GM18858 (cell line): ENCODE results near the gene CATSPER3.

Experiments used
- ATAC-seq: cut with Tn5 transposase; IDR thresholded peaks from one replicate; pipeline ENCODE4 v1.9.1; 2021; ENCODE audit not compliant: unreplicated experiment

Gene CATSPER3

DNA sequence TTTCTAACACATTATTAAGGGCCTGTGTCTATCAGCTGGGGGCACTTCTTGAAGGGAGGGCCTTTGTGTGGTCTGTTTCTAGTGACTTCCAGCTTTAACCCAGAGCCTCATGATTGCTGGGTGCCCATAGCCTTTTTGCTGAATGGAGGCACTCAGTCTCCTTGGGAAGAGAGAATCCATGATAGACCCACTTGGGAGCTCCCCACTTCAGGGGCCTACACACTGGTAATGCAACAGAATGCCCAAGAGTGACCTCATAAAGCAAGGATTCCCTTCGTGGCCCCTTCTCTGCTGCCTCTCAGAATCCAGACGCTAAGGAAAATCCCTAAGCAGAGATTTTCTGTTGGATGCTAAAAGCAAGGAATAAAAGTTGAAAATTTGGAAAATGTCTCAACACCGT, at the start of gene CATSPER3:
TSS of gene CATSPER3 (plus strand) at position 301 of the 400 bp plus-strand sequence. CDS start at position 386, 85 bp downstream.
- no peak for ATAC-seq

DNA sequence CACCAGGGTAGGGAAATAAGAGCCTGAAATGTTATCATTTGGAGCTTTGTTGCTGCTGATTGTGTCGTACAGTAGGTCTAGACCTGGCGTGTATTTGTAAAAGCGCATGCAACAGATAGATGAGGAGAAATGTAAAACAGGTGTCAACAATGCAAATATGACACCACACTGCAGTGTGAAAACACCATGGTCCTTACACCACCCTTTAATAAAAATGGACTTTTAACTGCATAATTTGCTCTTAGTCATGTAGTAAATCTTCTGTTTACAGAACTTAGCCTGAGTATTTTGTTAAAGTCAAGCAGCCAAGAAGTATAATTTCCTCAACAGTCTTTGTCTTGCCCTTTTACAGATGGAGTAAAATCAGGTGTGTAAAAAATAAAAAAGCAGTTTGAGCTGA, 48.8 kb upstream of the CATSPER3 start:
- no peak for ATAC-seq

DNA sequence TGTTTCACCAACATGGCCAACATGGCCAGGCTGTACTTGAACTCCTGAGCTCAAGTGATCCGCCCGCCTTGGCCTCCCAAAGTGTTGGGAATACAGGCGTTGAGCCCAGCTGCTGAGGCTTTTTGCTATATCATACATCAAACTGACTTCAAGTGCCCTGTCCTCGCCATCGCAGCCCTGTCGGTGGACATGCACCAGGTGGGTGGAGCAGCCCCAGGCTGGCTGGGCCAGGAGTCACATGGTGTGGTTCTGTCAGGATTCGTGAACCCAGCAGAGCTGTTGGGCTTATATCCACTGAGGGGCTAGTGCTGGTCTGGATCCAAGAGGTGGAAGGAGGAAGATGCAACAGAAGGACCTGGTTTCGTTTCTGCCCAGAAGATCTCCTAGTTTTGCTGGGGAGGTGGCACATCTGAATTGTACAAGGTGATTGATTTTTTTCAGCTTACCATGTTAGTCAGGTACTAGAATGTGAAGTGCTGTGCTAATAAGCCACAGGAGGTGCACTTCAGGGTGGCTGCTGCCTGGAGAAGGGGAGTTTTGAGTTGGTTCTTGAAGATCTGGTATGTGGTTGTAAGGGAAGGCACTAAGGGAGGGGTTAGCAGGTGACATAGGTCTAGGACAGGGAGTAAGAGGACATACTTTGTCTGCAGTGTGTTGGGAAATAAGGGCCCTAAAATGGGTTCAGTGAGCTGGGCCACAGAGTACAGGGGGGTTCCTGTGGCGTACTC, 46.7 kb upstream of the CATSPER3 start:
- no peak for ATAC-seq

DNA sequence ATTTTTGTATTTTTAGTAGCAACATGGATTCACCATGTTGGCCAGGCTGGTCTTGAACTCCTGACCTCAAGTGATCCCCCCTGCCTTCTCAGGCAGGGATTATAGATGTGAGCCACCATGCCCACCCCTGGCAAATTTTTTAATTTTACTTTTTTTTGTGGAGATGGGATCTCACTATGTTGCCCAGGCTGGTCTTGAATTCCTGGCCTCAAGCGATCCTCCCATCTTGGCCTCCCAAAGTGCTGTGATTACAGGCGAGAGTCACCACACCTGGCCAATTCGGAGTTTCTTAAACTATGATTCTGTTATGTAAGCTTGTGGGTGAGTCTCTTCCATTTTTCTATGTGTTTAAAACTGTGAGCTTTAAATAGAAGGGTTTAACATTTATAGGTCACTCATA, 35.2 kb upstream of the CATSPER3 start:
- no peak for ATAC-seq

DNA sequence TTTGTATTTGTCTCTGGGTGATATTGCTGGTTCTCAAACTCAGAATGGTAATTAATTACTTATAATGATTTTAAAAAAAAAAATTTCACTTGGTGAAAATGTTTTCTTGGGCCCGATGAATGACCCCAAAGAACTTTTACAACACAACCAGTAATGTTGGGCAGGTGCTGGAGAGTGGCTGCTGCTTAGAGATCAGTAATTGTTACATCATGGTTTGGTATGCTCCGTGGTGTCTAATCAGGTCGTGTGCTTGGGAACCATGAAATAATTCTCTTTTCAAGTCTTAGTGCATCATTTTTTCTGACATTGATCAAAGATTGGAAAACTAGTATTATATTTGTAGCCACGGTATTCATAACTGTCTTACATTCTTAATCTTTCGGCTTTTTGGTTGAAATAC, 33.5 kb upstream of the CATSPER3 start:
- no peak for ATAC-seq

DNA sequence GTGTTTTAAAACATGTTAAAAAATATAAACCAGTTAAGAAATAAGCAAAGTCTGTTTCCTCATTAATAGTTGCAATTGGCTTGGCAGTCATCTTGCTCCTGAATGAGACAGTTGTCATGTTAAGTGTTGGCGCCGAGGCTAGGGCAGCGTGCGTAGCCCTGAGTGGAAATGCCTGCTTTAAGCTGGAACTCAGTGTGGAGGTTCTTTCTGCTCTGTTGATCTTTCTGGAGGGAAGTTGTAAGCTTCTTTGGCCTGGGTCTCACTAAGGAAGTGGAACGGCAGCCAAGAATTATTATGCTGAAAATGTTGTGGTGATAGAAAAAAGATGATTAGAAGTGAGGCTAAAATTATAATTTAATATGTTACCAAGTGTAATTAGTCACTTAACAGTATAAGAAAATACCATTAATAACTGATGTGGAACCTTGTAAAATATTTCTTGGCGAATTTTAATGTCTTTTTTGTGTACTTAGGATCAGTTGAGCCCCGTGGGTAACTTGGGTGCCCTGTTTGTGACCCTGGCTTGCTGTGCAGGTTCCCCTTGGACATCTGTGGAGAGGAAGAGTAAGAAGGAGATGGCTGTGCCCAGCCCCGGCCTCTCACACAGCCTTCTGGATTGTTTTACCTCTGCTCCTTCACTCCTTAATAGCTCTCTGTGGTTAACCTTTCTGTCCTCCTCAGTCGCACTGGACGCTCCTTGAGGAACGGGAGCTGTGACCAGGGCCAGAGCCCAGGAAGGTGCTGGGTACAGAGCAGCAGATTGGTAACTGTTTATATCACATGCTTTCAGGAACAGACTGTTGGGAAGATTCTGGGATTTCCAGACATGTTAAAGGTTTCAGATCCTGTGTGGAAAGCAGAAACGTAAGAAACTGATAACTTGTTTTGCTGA, 31.8 kb upstream of the CATSPER3 start:
- no peak for ATAC-seq

DNA sequence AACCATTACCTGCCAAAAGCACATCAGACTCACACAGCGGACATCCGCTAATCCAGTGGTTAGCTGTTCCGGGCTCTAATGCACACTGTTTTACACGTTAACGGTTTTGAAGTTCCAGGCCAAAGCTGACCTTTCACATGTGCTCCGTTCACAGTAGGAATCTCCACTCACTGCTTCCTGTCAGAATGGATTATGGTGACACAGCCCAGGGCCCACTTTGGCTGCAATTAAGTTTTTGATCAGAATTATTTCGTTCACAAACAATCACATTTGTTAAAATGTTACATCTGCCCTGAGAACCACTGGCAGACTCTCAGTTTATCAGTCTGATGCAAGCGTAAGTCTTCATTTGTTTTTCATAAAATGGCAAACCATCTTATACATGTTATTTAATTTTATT, 30.2 kb upstream of the CATSPER3 start:
- ATAC-seq = no peak

DNA sequence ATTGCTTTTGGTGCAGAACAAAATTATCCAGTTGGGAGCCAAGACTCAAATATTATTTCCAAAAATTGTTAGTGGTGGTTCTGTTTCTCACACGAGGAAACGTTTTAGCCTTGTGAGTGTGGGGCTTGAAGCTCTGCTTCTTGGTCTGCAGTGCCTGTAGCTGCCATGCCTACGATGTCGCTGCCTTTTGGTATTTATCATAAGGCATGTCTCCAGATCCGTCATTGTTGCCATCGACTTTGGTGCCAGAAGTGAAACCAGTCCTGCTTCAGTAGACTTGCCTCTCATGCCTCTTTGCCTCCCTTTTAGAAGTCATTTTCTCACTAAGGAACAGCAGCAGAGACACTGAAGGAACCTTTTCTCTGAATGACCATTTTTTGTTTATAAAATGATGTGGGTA, 29.7 kb upstream of the CATSPER3 start:
- no peak for ATAC-seq

DNA sequence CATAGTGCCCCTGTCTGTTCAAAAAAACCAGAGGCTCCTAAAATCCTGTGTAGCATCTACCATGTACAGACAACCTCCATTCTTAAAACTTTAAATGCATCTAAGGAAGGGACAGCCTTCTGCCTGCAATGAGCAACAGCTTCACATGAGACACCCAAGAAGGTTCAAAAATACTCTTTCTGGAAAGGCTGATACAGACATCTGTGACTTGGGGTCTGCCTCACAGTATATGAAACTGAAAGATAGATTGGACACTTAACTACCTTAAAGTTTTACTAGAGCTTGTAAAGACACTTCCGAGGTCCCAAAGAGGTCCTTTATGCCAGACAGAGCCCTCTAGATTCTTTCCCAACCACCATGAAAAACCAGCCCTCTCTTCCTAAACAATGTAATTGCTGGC, 28.2 kb upstream of the CATSPER3 start:
- ATAC-seq = no peak

DNA sequence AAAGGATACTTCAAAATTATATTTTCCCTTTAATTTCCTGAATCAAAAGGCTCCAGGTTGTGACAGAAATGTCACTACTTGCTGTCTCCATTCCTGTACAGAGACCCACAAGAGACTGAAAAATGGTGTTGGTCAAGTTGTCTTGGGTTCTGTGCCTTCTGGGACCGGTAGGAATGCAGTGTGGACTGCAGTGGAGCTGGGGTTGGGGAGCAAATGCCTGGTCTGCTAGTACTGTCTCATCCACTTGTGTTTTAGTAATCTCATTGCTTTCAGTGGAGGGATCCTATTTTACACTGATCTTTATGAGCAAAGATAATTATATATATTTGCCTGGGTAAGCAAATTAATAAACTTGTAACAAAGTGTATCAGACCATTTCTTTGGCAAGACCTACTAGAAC, 24.2 kb upstream of the CATSPER3 start:
- ATAC-seq = no peak

DNA sequence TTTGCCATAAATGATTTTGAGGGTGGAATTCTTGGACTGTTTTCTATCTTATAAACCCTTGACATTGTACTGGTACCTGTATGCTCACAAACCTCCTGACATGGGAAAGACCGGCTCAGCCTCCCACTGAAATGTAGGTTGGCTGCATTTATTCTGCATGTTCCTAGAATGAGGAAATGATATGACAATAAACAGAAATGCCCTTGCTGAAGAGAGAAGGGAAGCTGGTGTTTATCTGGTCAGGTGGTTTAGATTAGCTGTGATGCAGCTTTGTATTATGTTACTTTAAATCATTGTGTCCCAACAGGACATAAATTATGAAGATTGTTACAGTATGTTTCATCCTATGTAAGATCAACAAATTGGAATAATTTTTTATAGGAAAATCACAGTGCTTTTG, 23.1 kb upstream of the CATSPER3 start:
- ATAC-seq = no peak

DNA sequence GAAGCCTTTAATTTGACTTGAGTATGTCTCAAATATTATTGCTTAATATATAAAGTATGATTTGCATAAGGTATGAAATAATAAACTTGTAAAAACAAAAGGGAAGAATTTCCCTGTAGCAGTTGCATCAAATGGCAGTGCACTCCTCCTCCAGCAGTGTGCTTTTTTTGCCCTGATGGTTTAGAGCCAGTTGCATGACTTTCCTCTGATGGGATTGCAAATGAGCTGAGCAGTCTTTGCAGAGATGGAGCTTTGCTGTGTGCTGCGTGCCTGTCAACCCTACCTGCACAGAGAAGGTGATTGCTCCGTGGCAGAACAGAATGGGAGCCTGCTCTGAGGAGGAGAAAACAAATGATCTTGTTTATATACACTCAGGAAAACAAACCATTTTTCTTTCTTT, 22.7 kb upstream of the CATSPER3 start:
- no peak for ATAC-seq

DNA sequence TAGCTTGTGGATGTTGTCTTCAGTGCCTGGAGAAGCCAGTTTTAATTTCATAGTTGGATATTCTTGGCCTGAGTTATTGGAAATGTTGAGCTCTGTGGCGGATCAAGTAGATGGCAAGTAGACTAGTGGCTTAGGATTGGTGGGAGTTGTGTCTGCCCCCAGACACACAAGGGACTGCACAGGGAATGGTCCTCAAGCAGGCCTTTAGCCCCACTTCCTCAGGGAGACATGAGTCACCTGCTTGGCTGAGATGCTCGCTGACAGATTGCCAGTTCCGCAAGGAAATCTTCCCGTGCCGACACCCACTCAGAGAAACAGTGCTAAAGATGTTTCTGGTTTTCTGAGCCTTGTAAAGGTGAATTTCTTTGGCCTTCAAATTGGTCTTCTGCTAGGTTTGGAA, 18.8 kb upstream of the CATSPER3 start:
- no peak for ATAC-seq

DNA sequence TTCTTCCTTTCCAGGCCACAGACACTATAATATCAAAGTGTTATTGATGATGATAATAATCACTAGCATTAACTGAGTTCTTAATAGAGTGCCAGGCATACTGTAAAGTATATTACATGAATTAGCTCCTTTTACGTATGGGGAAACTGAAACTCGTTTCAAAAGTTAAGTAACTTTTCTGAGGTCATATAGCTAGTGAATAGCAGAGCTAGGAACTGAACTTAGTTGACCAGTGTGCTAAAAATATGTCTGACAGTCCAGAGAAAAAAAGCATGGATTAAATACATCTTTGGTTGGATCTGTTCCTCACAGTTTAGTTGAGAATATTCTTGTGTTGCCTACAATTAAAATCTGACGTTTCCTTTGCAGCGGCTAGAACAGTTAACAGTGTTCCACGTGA, 18.4 kb upstream of the CATSPER3 start:
- no peak for ATAC-seq

DNA sequence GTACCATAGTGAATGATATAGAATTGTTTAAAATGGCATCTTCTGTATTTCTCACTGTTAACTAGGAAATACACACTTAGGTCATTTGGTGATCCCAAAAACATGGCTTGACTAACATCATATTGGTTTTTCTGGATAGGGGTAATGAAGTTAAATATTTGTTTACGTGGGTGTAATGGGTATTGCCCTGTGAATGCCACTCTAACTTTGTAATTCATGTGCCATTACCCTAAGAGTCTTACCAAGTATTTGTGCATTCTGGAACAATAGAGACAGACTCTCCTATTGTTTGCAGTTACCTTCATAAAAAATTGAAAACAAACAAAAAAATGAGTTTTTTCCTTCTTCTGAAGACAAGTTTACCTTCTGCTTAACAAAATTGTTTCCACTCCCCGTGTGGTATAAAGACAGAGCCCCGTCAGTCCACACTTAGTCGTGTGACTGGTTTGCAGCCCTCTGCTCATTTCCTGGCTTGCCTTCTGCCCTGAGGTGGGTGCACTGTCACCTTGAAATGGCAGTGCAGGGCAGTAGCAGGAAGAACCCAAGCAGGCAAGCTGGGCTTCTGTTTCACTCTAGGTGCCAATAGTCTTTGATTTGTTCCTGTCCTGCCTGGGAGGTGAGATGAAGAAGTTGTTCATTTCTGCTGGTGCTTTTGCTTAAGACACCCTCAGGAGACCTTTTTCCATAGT, 9.6 kb upstream of the CATSPER3 start:
- ATAC-seq = no peak

DNA sequence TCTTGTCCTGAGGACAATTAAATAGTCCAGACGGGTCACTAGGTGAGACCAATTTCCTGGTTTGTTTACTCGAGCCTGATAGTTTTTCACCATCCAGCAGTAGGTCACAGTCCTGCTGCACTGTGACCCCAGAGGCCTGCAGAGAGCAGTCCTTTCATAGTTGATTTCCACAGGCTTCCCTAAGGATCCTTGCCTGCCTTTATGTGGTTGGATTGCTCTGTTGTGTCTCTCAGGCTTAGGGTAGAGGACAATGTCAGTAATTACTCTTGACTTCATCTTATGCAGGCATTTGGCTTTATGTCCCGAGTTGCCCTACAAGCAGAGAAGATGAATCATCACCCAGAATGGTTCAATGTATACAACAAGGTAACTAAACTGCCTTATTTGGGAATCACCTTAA, 9.0 kb upstream of the CATSPER3 start:
- no peak for ATAC-seq

DNA sequence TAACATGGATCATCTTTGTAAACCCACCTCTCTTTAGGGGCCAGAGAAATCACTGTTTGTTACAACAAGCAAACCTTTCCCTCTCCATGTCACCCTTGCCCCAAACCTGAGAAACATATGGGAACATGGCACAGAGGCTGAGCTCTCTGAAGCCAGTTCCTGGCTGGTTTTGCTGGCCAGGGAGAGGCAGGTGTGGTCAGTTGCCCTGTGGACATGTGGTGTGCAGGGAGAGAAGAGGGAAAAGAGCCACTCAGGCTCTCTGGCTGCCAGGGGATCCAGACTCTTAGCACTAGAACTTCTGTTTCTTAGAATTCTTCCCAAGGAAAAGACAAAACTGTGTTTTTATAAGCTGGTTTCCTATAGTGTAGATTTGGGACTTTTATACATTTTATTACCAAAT, 4.6 kb upstream of the CATSPER3 start:
- ATAC-seq = no peak

DNA sequence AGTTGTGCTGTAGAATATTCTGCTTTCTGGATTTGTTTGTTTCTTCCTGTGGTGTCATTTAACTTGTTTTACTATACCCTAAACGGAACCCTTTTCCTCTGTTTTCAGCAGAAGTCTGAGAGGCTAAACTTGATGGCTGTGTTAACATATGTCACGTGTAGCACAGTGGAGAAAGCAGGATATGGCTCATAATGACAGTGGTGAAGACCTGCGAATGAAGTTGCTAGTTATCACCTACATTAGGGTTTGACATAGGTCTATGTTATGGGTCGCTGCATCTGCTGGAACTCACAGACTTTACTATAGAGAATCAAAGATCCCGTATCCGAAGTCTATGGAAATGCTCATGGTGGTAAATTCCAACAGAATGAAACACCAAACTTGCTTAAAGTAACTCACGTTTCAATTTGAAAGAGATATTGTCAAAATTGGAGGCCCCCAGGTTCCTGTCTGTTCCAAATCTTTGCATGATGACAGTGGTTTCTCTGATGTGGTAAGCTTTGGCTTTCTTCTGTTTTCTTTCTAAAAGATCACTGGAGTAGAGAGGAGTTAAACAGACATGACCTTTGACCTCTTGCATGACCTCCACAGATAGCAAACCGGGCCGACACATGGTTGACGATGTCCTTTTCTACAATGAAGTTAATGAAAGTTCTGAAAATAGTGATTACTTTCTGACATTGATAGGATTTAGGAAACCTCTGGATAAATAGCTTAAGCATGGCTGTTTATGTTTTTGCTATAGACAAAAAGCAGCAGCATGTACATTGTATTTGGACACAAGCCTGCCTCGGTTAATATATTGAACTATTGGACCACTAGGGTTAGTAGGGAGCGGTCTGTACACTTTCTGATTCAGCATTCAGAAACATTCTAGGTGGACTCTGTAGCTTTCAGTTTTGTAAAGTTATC, 3.1 kb upstream of the CATSPER3 start:
- no peak for ATAC-seq

DNA sequence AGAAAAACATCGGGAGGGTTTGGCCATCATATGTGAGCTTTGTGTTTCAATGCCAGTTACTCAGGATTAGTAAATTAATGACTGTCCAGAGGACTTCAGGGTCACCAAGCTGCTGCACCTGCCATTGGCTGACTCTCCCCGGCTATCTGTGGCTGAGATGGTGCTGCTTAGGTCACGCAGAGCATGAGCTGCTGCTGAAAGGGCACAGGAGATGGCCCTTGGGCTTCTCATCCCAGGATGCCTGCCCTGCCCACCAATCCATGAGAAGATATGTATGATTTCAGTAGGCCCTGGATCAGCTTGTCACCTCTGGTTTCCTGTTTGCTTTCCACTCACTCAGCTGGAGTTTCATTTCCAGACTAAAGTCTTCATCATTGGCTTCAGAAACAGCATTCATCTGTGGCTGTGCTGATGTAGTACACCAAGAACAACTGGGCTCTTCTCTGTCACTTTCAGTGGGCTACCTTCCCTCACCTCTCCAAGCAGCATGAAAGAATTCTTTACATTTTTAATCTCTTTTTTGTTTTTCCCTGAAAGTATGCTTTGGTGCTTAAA, 2.4 kb upstream of the CATSPER3 start:
- no peak for ATAC-seq

DNA sequence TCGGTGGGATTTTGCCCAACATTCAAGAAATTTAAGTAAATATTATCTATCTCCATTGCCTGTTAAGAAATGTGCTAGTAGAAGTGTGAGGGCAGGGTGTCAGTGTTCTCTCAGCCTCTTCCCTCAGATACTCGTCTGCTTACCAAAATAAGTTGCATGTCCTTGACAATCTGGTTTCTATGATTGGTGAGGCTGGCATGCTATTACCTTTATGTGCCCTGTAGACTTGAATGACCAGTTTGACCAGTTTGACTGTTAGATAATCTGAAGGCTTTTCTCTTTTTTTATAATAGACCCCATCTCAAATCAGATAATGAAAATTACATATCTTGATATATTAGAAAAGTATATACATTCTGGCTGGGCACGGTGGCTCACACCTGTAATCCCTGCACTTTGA, 348 bp downstream of the CATSPER3 start:
- ATAC-seq = no peak
